Renal cortex interstitium (tissue), 11 donors: ENCODE results near the gene GATA1. TPM values are rescaled to one million over a fixed set of nuclear protein-coding genes. Genes with fewer than 3 reads are reported as not detected.

ENCODE experiments used
- DNase-seq, 11 donors: peaks; one replicate each; pipeline ENCODE4 v3.0.0-alpha.2; 2013; ENCODE audit warnings: low read depth in 9 of 11, low spot score in 4 of 11; ENCODE audit errors: extremely low read depth in 1 of 11
- polyA plus RNA-seq, 3 donors: library from polyadenylated mRNA; unstranded; fragments of 120-200 nt; gene quantifications; one replicate each; pipeline ENCODE4 v1.2.1, GENCODE V29; 2013; ENCODE audit not compliant: insufficient read length in 3 of 3

Gene GATA1
- polyA plus RNA-seq, 3 donors = 0.45 to 0.76 (median 0.66) TPM

DNA sequence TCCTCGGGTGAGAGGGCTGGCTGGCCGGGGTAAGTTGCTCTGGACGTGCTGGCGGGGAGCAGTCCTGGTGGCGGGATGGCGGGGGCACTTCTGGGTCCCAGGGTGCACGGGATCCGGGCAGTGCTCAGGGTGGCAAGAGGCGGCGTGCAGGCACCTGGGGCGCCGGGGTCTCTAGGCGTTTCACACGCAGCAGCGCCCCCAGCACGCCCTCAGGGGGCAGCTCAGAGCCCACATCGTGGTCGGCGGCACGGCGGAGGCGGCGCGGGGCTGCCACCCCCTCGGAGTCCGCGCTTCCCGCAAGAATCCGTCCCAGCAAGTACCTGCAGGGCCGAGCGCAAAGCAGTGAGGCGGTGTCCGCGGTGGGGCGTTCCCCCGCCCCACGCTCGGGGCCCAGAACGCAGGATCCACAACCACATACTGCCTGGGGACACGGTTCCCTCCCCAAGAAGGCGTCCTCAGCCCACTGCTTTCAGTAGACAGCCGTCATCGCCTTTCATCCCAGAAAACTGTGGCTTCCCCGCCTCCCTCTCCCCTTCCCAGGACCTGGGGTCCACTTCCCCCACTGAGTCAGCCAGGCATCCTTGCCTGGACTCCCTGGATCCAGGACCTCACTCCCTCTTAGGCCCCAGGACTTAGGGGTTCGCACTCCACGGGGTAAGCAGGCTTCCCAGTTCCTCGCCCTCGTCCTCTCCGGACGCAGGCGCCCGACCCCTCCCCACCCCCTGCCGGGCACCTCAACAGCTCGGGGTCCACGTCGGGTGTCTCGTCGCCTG is 44.9 kb downstream of the GATA1 start:
- no peak for DNase-seq

DNA sequence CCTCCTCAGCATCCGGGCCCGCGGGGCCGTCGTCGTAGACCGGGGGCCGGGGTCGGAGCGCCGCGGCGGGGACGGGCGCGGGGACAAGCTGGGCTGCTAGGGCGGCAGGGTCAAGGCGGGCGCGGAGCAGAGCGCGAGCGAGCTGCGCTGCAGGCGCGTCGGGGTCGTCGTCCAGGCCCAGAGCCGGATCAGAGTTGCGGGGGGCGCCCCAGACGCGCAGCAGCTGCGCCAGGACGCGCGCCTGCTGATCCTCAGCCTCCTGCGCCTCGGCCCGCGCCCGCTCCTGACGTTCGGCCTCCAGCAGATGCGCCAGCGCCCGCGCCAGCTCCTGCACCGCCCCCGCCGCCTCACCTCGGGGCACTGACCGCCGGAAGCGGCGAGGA is 45.5 kb downstream of the GATA1 start:
- DNase-seq = no peak

DNA sequence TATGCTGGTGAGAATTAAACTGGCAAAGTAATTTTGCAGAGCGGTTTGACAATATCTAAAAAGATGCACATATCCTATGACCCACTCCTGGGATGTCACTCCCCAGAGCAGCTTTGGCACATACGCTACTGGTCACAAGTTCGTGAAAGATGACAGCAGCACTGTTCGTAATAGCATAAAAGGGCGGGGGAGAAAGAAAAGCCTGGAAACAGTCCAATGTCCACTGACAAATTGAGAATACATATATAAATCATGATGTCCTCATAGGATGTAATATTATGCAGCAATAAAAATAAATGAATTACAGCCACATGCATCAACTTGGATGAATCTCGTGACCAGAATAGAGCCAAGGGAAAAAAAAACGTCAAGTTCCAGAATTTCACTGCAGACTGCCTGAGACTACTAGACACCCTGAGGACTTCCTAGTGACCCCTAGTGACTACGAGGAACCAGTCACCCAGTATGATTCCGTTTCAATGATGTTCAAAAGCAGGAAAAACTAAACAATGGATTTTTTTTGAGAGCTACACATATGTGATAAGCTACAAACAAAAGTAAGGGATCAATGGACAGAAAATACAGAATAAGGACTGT is 47.2 kb downstream of the GATA1 start:
- DNase-seq = no peak

DNA sequence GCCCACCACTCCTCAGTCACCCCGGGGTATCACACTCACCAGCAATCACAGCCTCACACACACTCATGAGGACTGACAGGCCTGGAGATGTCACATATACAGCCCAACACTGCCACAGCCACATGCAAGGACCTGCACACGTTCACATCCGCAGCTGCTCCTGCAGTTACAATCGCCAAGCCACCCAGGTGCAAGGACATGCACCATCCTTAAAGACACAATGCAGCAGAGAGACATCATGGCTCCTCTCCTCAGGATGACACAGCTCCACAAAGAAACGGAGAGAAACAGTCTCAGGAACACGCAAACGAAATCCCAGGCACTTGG is 48.0 kb downstream of the GATA1 start:
- DNase-seq = no peak

DNA sequence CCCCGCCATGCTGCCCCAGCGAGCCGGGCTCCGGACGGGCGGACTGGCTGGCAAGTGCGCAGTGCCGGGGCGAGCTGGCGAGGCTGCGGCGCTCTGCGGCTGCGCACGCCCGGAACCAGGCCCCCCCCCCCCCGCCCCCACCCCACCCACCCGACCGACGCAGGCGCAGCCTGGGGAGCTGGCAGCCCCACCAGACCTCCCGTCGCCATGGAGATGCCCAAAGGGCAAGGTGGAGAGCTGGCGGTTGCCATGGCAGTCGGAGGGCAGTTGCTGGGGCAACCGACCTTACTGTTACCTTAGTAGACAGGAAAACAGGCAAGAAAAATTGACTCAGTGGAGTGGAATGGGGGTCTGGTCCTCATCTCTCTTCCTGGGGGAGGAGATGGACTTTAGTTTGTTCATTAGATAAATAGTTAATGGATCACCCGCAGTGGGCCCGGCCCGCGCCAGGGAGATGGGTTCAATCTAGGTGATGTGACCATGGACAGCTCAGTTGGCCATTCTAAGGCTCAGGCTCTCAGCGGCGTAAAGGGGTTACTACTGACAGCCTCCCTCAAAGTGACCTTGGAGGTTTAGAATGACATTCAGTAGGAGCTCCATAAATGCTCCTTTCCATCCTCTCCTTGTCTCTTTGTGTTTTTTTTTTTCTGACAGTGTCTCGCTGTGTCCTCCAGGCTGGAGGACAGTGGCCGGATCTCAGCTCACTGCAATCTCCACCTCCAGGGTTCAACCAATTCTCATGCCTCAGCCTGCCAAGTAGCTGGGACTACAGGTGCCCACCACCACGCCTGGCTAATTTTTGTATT is 49.3 kb downstream of the GATA1 start, which contains the start of gene PCSK1N:
Gene PCSK1N, minus strand, starts transcription at position 87 of the 806 bp plus-strand sequence. Its CDS starts 78 bp downstream, at position 9.
- DNase-seq = peak in 8 of 11 donors; percentile 8 to 67 (median 32)

DNA sequence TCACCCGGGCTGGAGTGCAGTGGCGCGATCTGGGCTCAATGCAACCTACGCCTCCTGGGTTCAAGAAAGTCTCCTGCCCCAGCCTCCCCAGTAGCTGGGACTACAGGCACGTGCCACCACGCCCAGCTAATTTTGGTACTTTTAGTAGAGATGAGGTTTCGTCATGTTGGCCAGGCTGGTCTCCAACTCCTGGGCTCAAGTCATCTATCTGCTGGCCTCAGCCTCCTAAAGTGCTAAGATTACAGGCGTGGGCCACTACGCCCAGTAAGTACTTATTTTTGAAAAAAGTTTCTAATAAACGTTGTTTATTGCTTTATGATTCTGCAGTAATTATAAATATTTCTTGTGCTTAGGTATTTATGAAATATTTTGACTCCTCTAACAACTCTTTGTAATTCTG is 53.3 kb downstream of the GATA1 start:
- no peak for DNase-seq

Other genes with a start within 250 kb of the GATA1 start
- gene TBC1D25, start 246.9 kb upstream of the GATA1 start, polyA plus RNA-seq = 10 to 100 TPM in 1 of 3 donors, 1 to 10 TPM in 2; 7.6 to 12.8 (median 9.5) TPM
- 100 to 1,000 TPM; 288 to 387 (median 312) TPM for gene RBM3, start 212.1 kb upstream of the GATA1 start, polyA plus RNA-seq
- gene WDR13, start 189.1 kb upstream of the GATA1 start, polyA plus RNA-seq = 100 to 1,000 TPM; 118 to 157 (median 145) TPM
- gene WAS, start 102.8 kb upstream of the GATA1 start, polyA plus RNA-seq = 1 to 10 TPM; 3.0 to 5.5 (median 3.9) TPM
- 1 to 10 TPM; 5.5 to 7.6 (median 6.0) TPM for gene SUV39H1, start 89.9 kb upstream of the GATA1 start, polyA plus RNA-seq
- gene GLOD5, start 24.8 kb upstream of the GATA1 start, polyA plus RNA-seq = 1 to 10 TPM; 1.3 to 1.6 (median 1.4) TPM
- gene HDAC6, start 15.5 kb downstream of the GATA1 start, polyA plus RNA-seq = 100 to 1,000 TPM; 162 to 223 (median 184) TPM
- under 1 TPM; 0.16 to 0.18 (median 0.16) TPM for gene ERAS, start 39.9 kb downstream of the GATA1 start, polyA plus RNA-seq
- 10 to 100 TPM in 2 of 3 donors, 1 to 10 TPM in 1; 3.9 to 28.1 (median 13.6) TPM for gene PCSK1N, start 49.0 kb downstream of the GATA1 start, polyA plus RNA-seq
- 10 to 100 TPM; 33.6 to 46.5 (median 44.3) TPM for gene TIMM17B, start 111.2 kb downstream of the GATA1 start, polyA plus RNA-seq
- 10 to 100 TPM; 67.9 to 83.2 (median 78.8) TPM for gene PQBP1, start 111.3 kb downstream of the GATA1 start, polyA plus RNA-seq
- 10 to 100 TPM; 30.0 to 33.7 (median 33.6) TPM for gene SLC35A2, start 125.1 kb downstream of the GATA1 start, polyA plus RNA-seq
- 1 to 10 TPM; 5.4 to 8.6 (median 7.5) TPM for gene PIM2, start 132.4 kb downstream of the GATA1 start, polyA plus RNA-seq
- 10 to 100 TPM; 60.7 to 66.1 (median 65.5) TPM for gene OTUD5, start 171.0 kb downstream of the GATA1 start, polyA plus RNA-seq
- 1 to 10 TPM; 2.2 to 3.2 (median 2.9) TPM for gene KCND1, start 185.3 kb downstream of the GATA1 start, polyA plus RNA-seq
- 10 to 100 TPM; 48.3 to 72.7 (median 51.4) TPM for gene GRIPAP1, start 215.7 kb downstream of the GATA1 start, polyA plus RNA-seq